ENCODE data around the gene CCDC184.
"Not testable (repeated sequence)": the region's sequence is repeated elsewhere in the genome, so short reads cannot be mapped to it uniquely, and the experiment has no call there.

CCDC184 gene

DNA sequence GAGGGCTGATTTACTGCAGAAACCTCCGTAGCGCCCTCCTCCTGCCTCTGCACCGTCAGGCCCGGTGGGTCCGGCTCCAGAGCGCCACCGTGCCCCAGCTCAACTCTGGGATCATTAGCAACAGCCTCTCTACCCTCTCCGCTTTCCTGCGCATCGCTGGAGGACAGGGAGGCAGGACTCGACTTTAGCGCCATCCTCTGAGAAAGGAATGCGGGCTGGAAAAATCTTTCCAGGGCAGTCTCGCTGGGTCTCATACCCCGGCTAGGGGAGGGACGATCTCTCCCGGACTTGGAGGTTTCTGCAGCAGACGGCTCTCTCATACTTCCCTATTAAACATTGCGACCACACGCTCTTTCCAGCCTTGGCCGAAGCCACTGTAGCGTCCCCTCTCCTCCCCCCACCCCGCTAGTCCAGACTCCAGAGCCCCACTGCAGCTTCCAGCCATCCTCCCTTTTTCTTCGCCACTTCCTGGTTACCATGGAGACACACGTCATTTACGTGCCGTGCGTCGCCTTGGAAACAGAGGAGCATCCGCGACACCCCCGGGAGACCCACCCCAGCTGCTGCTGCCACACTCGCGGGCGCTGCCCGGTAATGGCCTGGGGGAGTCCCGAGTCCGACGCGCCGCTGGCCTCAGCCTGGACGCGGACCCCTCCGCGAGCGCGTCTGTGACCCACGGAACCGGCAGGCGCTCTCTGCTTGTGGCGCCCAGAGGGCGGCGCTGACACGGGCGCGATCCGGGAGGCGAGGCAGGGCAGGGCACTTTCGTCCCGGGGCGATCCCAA, at the start of gene CCDC184:
Gene CCDC184, plus strand, starts transcription at position 554 of the 785 bp plus-strand sequence. CDS start 479 bp downstream, outside the sequence.
- H3K27me3 ChIP-seq (ENCODE audit: control insufficient read depth, insufficient read depth, low read length), result peaks cover 99% of the 10 kb centered on the region
- no peak within 1 kb of the TSS for H3K9ac ChIP-seq (ENCODE audit: low read length)
- H3K4me1 ChIP-seq (ENCODE audit: control insufficient read depth, insufficient read depth, low read length), result 0 out of 2 replicates have a peak, but pooled peaks cover 7% of the 10 kb centered on the region

DNA sequence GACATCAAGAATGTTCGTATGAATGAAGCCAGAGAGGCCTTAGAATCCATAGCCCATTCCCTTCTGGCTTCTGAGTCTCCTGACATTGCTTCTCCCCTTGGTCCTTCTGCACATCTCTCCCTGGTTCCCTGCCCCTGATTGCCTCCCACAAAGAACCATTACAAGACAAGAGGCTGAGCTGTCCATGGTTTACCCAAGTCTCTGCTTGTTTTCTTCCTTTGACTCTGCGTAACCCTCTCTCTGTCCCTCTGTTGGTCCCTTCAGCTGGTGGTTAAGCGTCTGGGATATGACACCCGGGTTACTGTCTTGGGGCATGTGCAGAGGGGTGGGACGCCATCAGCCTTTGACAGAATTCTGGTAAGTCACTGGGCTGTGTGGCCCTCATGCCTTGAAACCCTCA, 48.4 kb upstream of the CCDC184 start:
- no peak overlapping the region for H3K4me3 ChIP-seq (ENCODE audit: low read depth, low read length)
- no peak overlapping the region for H3K27ac ChIP-seq (ENCODE audit: low read depth, low read length)
- H3K9me3 ChIP-seq (ENCODE audit: control insufficient read depth, insufficient read depth, low read depth, low read length), result no peaks in the 10 kb centered on the region
- H3K4me1 ChIP-seq (ENCODE audit: control insufficient read depth, insufficient read depth, low read length), result no peaks in the 10 kb centered on the region
- no peaks in the 10 kb centered on the region for H3K27me3 ChIP-seq (ENCODE audit: control insufficient read depth, insufficient read depth, low read length)
- H3K9ac ChIP-seq (ENCODE audit: low read length), result no peak overlapping the region
- peaks cover 78% of the 10 kb centered on the region for H3K36me3 ChIP-seq (ENCODE audit: control insufficient read depth, insufficient read depth, low read length)

More for the DNA sequence above, at the start of gene CCDC184:
- H3K4me3 ChIP-seq (ENCODE audit: low read depth, low read length), result peak within 1 kb of the TSS; percentile 74
- H3K36me3 ChIP-seq (ENCODE audit: control insufficient read depth, insufficient read depth, low read length), result no peaks in the 10 kb centered on the region
- no peaks in the 10 kb centered on the region for H3K9me3 ChIP-seq (ENCODE audit: control insufficient read depth, insufficient read depth, low read depth, low read length)
- no peak within 1 kb of the TSS for H3K27ac ChIP-seq (ENCODE audit: low read depth, low read length)

DNA sequence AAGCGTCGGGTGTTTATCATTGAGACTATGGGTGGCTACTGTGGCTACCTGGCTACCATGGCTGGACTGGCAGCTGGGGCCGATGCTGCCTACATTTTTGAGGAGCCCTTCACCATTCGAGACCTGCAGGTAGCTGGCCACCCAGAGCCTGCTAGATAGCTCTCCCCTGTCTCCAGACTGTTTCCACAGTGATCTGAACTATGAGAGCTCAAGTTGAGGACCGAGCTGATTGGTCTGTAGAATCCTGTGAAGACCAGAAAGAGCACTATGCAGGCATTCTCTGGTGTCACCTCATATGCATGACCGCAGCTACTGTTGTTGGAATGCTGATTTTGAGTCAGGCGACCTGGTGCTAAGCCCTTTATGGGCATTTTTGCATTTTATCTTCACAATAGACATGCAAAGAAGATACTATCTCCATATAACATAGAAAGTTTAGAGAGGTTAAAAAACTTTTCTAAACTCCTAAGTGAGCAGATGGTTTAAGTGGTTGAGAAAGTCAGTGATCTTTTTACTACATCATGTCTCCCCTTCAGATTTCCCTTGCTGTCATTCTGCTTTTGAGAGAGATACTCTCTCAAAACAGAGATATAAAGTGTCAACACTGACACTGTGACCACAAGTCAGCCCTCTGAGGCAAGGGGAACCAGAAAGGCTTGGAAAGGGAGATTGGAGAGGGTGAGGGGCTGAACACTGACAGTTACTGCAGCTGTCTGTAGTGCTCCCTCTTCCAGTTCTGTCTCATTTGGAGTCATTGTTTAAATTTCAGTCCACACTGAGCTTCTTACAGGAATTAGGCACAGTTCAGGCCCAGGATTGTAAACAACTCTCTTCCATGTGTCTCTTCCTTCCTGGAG, 40.4 kb upstream of the CCDC184 start:
- H3K9me3 ChIP-seq (ENCODE audit: control insufficient read depth, insufficient read depth, low read depth, low read length), result no peaks in the 10 kb centered on the region
- no peak overlapping the region; the same call in 1 of the 2 replicates for H3K4me3 ChIP-seq (ENCODE audit: low read depth, low read length)
- H3K36me3 ChIP-seq (ENCODE audit: control insufficient read depth, insufficient read depth, low read length), result peaks cover 86% of the 10 kb centered on the region
- H3K27me3 ChIP-seq (ENCODE audit: control insufficient read depth, insufficient read depth, low read length), result no peaks in the 10 kb centered on the region
- H3K27ac ChIP-seq (ENCODE audit: low read depth, low read length), result no peak overlapping the region; the same call in 1 of the 2 replicates
- no peak overlapping the region for H3K9ac ChIP-seq (ENCODE audit: low read length)
- H3K4me1 ChIP-seq (ENCODE audit: control insufficient read depth, insufficient read depth, low read length), result peaks cover 11% of the 10 kb centered on the region

DNA sequence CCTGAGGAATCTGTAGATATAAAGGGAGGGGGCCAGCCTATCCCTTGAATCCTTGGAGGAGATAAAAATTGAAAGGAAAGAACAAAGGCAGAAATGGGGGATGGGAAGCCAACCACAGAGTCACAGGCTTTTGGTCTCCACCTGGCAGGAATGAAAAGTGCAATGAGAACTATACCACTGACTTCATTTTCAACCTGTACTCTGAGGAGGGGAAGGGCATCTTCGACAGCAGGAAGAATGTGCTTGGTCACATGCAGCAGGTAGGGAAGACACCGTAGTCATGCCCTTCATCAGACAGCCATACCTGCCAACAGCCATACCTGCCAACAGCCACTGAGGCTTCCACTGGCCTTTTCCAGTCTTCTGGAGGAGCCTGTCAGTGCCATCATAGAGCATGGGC, 39.5 kb upstream of the CCDC184 start:
- Histone ChIP-seq H3K4me3 (ENCODE audit: low read depth, low read length) (no peak overlapping the region), H3K9ac (ENCODE audit: low read length) (no peak overlapping the region), H3K4me1 (ENCODE audit: control insufficient read depth, insufficient read depth, low read length) (peaks cover 11% of the 10 kb centered on the region), H3K27ac (ENCODE audit: low read depth, low read length) (no peak overlapping the region), H3K9me3 (ENCODE audit: control insufficient read depth, insufficient read depth, low read depth, low read length) (no peaks in the 10 kb centered on the region), H3K27me3 (ENCODE audit: control insufficient read depth, insufficient read depth, low read length) (no peaks in the 10 kb centered on the region), H3K36me3 (ENCODE audit: control insufficient read depth, insufficient read depth, low read length) (peaks cover 83% of the 10 kb centered on the region)

DNA sequence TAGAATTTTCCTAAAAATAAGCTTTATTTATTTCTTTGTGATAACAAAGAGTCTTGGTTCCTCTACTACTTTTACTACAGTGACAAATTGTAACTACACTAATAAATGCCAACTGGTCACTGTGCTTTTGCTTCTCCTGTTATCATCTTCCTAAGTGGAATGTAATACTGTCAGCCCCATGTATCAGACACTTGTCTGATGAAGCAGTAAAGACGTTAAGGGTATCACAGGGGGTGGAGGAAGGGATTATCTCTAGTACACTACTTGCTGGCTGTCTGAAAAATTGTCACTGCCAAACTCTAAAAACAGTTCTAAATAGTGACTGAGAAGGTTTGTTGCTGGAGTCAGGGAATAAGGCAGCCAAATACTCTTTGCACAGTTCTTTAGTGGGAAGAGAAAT, 37.5 kb upstream of the CCDC184 start:
- H3K9ac ChIP-seq (ENCODE audit: low read length), result no peak overlapping the region
- H3K27ac ChIP-seq (ENCODE audit: low read depth, low read length), result no peak overlapping the region
- H3K36me3 ChIP-seq (ENCODE audit: control insufficient read depth, insufficient read depth, low read length), result peaks cover 73% of the 10 kb centered on the region
- no peaks in the 10 kb centered on the region for H3K27me3 ChIP-seq (ENCODE audit: control insufficient read depth, insufficient read depth, low read length)
- no peak overlapping the region for H3K4me3 ChIP-seq (ENCODE audit: low read depth, low read length)
- H3K4me1 ChIP-seq (ENCODE audit: control insufficient read depth, insufficient read depth, low read length), result peaks cover 11% of the 10 kb centered on the region
- no peaks in the 10 kb centered on the region for H3K9me3 ChIP-seq (ENCODE audit: control insufficient read depth, insufficient read depth, low read depth, low read length)

DNA sequence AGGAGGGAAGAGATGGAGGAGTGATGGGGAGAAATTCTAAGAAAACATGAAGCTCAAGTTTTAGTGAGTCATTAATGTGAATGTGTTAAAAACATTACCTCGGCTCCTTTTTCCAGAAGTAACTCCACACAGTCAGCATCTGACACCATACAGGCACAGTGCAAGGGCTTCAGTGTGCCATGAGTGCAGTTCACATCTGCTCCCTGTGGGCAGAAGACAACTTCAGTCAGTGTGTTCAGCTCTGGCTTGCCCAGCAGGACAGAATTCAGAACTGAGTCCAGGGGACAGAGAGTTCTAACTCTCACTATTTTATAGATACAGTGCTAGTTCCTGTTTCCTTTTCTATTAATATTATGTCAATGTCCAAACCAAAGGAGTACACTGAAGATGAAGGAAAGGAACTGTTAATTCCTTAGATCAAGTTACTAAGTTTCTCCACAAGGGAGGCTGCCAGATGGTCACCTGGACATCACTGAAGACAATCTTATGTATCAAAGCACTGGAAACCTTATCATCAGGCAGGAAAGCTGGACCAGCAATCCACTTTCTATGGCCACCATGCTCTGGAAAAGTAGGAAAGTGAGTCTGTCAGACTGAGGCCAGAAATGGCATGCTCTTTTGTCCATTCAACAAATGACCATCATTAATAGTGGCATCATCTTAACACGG, 32.2 kb upstream of the CCDC184 start:
- Histone ChIP-seq H3K9me3 (ENCODE audit: control insufficient read depth, insufficient read depth, low read depth, low read length) (no peaks in the 10 kb centered on the region), H3K4me1 (ENCODE audit: control insufficient read depth, insufficient read depth, low read length) (no peaks in the 10 kb centered on the region), H3K27me3 (ENCODE audit: control insufficient read depth, insufficient read depth, low read length) (no peaks in the 10 kb centered on the region), H3K27ac (ENCODE audit: low read depth, low read length) (no peak overlapping the region), H3K9ac (ENCODE audit: low read length) (no peak overlapping the region), H3K4me3 (ENCODE audit: low read depth, low read length) (no peak overlapping the region), H3K36me3 (ENCODE audit: control insufficient read depth, insufficient read depth, low read length) (peaks cover 23% of the 10 kb centered on the region)

DNA sequence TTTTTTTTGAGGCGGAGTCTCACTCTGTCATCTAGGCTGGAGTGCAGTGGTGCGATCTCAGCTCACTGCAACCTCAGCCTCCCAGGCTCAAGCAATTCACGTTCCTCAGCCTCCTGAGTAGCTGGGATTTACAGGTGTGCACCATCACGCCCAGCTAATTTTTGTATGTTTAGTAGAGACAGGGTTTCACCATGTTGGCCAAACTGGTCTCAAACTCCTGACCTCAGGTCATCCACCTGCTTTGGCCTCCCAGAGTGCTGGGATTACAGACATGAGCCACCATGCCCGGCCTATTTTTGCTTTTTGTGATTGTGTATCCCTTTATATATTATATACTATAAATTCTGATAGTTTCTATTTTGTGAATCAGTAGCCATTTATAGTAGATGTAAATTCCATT, 27.7 kb upstream of the CCDC184 start:
- not testable (repeated sequence) for H3K4me3 ChIP-seq (ENCODE audit: low read depth, low read length); H3K4me1 ChIP-seq (ENCODE audit: control insufficient read depth, insufficient read depth, low read length); H3K9ac ChIP-seq (ENCODE audit: low read length); H3K27me3 ChIP-seq (ENCODE audit: control insufficient read depth, insufficient read depth, low read length); H3K9me3 ChIP-seq (ENCODE audit: control insufficient read depth, insufficient read depth, low read depth, low read length); H3K27ac ChIP-seq (ENCODE audit: low read depth, low read length); H3K36me3 ChIP-seq (ENCODE audit: control insufficient read depth, insufficient read depth, low read length)

DNA sequence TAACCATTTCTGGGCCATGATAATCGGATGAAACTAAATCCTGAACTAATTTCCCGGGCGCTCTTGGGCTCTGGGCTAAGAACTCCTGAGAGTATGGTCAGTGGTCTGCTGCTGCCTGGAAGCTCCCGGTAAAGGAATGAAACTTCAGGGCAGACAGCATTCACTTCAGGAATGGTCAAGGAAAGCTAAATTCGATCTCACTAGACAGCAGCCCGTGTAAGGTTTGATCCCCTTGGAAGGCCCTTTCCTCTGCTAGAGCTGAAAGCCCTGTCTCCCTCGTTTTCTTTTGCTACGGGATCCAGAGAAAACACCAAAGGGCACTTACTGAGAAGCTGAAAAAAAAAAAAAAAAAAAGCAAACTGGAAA, 26.8 kb upstream of the CCDC184 start:
- no peak overlapping the region for H3K27ac ChIP-seq (ENCODE audit: low read depth, low read length)
- H3K4me1 ChIP-seq (ENCODE audit: control insufficient read depth, insufficient read depth, low read length), result no peaks in the 10 kb centered on the region
- H3K27me3 ChIP-seq (ENCODE audit: control insufficient read depth, insufficient read depth, low read length), result peaks cover 5% of the 10 kb centered on the region; the same call in 1 of the 2 replicates
- H3K4me3 ChIP-seq (ENCODE audit: low read depth, low read length), result peak overlapping the region; percentile 94
- no peaks in the 10 kb centered on the region for H3K36me3 ChIP-seq (ENCODE audit: control insufficient read depth, insufficient read depth, low read length)
- no peaks in the 10 kb centered on the region for H3K9me3 ChIP-seq (ENCODE audit: control insufficient read depth, insufficient read depth, low read depth, low read length)
- no peak overlapping the region for H3K9ac ChIP-seq (ENCODE audit: low read length)

DNA sequence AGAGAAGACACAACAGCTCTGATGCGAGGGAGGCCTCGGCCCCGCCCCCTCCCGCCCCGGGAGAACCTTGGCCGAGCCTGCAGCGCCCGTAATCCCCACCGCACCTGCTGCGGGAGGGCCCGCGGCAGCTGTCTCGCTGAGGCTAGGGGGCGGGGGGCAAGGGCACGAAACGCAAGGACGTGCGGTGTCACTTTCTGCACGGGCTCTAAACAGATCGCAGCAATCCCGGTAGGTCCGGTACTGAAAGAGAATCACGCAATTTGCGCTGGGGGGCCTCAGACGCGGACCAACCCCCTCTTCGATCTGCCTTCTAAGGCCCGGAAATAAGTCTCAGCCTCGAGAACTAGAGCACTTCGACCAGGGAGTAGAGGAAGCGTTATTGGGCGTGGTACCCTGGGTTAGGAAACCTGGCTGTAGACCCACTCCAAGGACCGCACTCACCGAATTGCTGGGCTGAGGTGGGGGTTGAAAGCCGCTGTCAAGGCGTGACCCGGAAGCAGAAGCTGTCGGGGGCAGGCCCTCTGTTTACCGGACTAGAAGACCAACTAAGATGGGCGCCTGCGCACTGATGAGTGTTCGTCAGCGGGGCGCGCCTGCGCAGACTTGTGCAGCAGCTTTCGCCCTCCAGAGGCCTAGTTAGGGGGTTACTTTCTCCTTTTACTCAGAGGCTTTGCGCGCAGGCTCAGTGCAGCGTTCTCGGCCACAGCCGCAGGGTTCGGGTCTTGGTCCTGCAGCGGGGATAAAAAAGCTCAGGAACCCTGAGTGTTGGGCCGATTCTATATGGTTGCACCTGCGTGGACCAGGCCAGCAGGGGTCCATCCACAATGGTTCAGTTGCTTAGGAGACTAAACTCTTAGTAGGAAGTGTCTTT, 26.2 kb upstream of the CCDC184 start, which contains the start of gene ASB8:
Gene ASB8, minus strand, starts transcription at position 498 of the 871 bp plus-strand sequence. CDS start 4,019 bp downstream, outside the sequence.
- Histone ChIP-seq H3K9me3 (ENCODE audit: control insufficient read depth, insufficient read depth, low read depth, low read length) (no peaks in the 10 kb centered on the region), H3K27ac (ENCODE audit: low read depth, low read length) (no peak within 1 kb of the TSS), H3K27me3 (ENCODE audit: control insufficient read depth, insufficient read depth, low read length) (peaks cover 9% of the 10 kb centered on the region; the same call in 1 of the 2 replicates)

DNA sequence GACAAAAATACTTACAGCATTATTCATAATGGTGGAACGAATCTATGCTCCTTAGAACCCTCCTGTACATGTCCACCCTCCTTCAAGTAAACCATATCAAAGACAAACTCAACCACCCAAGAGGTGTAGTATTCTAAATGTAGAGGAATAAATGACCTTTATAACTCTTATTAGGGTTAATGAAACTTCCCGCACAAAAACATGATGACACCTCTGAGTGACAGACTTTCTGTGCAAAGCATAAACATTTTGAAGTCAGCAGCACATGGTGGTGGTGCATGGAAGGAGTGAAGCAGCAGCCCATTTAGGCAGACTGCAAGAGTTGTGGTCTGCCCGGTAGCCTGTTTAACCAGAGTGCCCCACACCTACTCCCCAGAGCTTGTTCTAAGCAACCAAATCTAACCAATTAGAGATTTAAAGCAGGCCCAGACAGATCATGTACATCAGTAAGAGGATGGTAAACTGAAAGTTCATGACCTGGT, 25.5 kb upstream of the CCDC184 start:
- no peak overlapping the region for H3K9ac ChIP-seq (ENCODE audit: low read length)
- H3K27ac ChIP-seq (ENCODE audit: low read depth, low read length), result no peak overlapping the region
- H3K4me3 ChIP-seq (ENCODE audit: low read depth, low read length), result peak overlapping the region; percentile 94
- H3K36me3 ChIP-seq (ENCODE audit: control insufficient read depth, insufficient read depth, low read length), result no peaks in the 10 kb centered on the region
- no peaks in the 10 kb centered on the region for H3K4me1 ChIP-seq (ENCODE audit: control insufficient read depth, insufficient read depth, low read length)
- no peaks in the 10 kb centered on the region for H3K9me3 ChIP-seq (ENCODE audit: control insufficient read depth, insufficient read depth, low read depth, low read length)
- H3K27me3 ChIP-seq (ENCODE audit: control insufficient read depth, insufficient read depth, low read length), result peaks cover 13% of the 10 kb centered on the region

More for the DNA sequence above, 26.2 kb upstream of the CCDC184 start, which contains the start of gene ASB8:
- Histone ChIP-seq H3K36me3 (ENCODE audit: control insufficient read depth, insufficient read depth, low read length) (no peaks in the 10 kb centered on the region), H3K4me1 (ENCODE audit: control insufficient read depth, insufficient read depth, low read length) (no peaks in the 10 kb centered on the region), H3K9ac (ENCODE audit: low read length) (peak within 1 kb of the TSS; percentile 39), H3K4me3 (ENCODE audit: low read depth, low read length) (peak within 1 kb of the TSS; percentile 94)
